Right lobe of liver (tissue), 6 donors: Measurements from ENCODE around the gene ZNF207. TPM values are rescaled to one million over a fixed set of nuclear protein-coding genes. Genes with fewer than 3 reads are reported as not detected.
A peak's percentile ranks its signal among the peaks of the same experiment; 100 is the strongest.
"Not testable (repeated sequence)": the region's sequence is repeated elsewhere in the genome, so short reads cannot be mapped to it uniquely, and the experiment has no call there.

Source experiments
- ATAC-seq, 4 donors: fragments of 200-7000 bp; cut with Tn5 transposase; one replicate each; pipeline ENCODE4 v1.9.1; 2020; ENCODE audit warnings: mild to moderate bottlenecking in 4 of 4, moderate library complexity in 4 of 4
- DNase-seq, 3 donors: peaks; one replicate each; pipeline ENCODE4 v3.0.0-alpha.2; 2020
- H3K27ac ChIP-seq, 3 donors: fragments of 200-600 bp; one replicate each; pipeline ENCODE4 v1.8.0; 2022
- H3K27me3 ChIP-seq, 2 donors: fragments of 200-600 bp; one replicate each; pipeline ENCODE4 v1.8.0; 2022
- H3K36me3 ChIP-seq, 4 donors: fragments of 200-600 bp; sonication (generic) in 1 of 4; one replicate each; pipeline versions ENCODE4 v1.5.1 to v1.8.0; 2017 to 2022; ENCODE audit warnings: control low read depth in 1 of 4
- H3K4me1 ChIP-seq, 4 donors: fragments of 200-600 bp; sonication (generic) in 1 of 4; one replicate each; pipeline versions ENCODE4 v1.5.1 to v1.8.0; 2017 to 2022; ENCODE audit warnings: control low read depth in 1 of 4
- H3K4me3 ChIP-seq, 3 donors: fragments of 200-600 bp; one replicate each; pipeline ENCODE4 v1.8.0; 2022
- H3K9me3 ChIP-seq, 4 donors: fragments of 200-600 bp; sonication (generic) in 1 of 4; one replicate each; pipeline versions ENCODE4 v1.5.1 to v1.8.0; 2017 to 2022; ENCODE audit warnings: control low read depth in 1 of 4
- CTCF ChIP-seq, 4 donors: fragments of 200-600 bp in 3 of 4; fragments of 450-650 bp in 1 of 4; IDR thresholded peaks; one replicate each; pipeline versions ENCODE4 v1.5.1 to v1.8.0; 2016 to 2022; ENCODE audit warnings: antibody characterized with exemption in 4 of 4, mild to moderate bottlenecking in 2 of 4
- POLR2A ChIP-seq: fragments of 450-650 bp; IDR thresholded peaks from one replicate; pipeline ENCODE4 v1.6.1; 2017; ENCODE audit warnings: antibody characterized with exemption, mild to moderate bottlenecking
- WGBS: methylation state at CpG from one replicate; pipeline ENCODE4 v1.1.6; 2018; ENCODE audit warnings: low coverage, low lambda C conversion rate; ENCODE audit not compliant: insufficient coverage; ENCODE audit errors: missing lambda C conversion rate; 5-methylcytosine and 5-hydroxymethylcytosine counted together
- intact Hi-C, 2 donors: fragments of 100-400 bp; cut with DNase I; formaldehyde crosslinking; loops; one replicate each; pipeline versions ENCODE4 v1.11.2 to v1.14.1; 2022
- microRNA counts: library from miRNA; unstranded; fragments of <30 nt; microRNA quantifications from one replicate; lab custom pipeline; 2016
- microRNA-seq, 2 donors: library from miRNA; unstranded; fragments of <30 nt; microRNA quantifications; one replicate each; pipeline ENCODE4, GENCODE V29; 2019 to 2020
- small RNA-seq, 2 experiments: library from RNA; depleted of rRNA; stranded (forward); fragments of <200 nt; gene quantifications; one replicate each; pipeline ENCODE3, GENCODE V24; 2016
- total RNA-seq, 6 experiments: library from RNA; depleted of rRNA in 2 of 6; stranded (reverse); fragments of >200 nt in 2 of 6; fragmentation: NEBNext Ultra II Directional in 3 of 6; extraction: Animal tissue kit (Norgen Biotek cat#: 25700) in 3 of 6; gene quantifications; one replicate each; pipeline versions ENCODE4 v1.1.0 to v1.2.4, GENCODE V29; 2016 to 2023
- donor health status: DM: no; HTN: yes; CAD: no.
- donor health status: DM: no; HTN: no; CAD: no.
- donor health status: DM: no; HTN: no; CAD: no.
- donor health status: DM: no; HTN: yes; CAD: no.
- donor health status: DM: no; HTN: yes; CAD: no.

ZNF207 gene
- total RNA-seq, 6 experiments from 2014 or later = 48.0 to 91.1 (median 68.7) TPM

GRCh38 chr17:32396343-32396742 lies 46.4 kb downstream of the ZNF207 start:
- DNase-seq (no peak), ATAC-seq (peak in 2 of 4 donors; percentile 21 to 57)
- Histone ChIP-seq H3K36me3 (peaks cover 0 to 2% (median 0%) of the 10 kb centered on the region in 4 donors), H3K27ac (no peak overlapping the region), H3K27me3 (no peaks in the 10 kb centered on the region), H3K4me1 (no peaks in the 10 kb centered on the region), H3K9me3 (no peaks in the 10 kb centered on the region), H3K4me3 (no peak overlapping the region)
- 40% methylated on average over 1 of the region's 5 CpGs for WGBS
- no peak for TF ChIP-seq CTCF (IDR thresholded peaks at IDR 0.05)
- TF ChIP-seq POLR2A = no peak
- intact Hi-C loops = no loop called here

GRCh38 chr17:32398946-32399345 lies 49.0 kb downstream of the ZNF207 start:
- no peak for ATAC-seq
- peaks cover 0 to 2% (median 0%) of the 10 kb centered on the region in 4 donors for H3K36me3 ChIP-seq
- no peak overlapping the region for H3K27ac ChIP-seq
- TF ChIP-seq CTCF (IDR thresholded peaks at IDR 0.05) = no peak
- no peak for TF ChIP-seq POLR2A
- H3K27me3 ChIP-seq = no peaks in the 10 kb centered on the region
- no peak for DNase-seq
- H3K4me3 ChIP-seq = no peak overlapping the region
- H3K9me3 ChIP-seq = no peaks in the 10 kb centered on the region
- no peaks in the 10 kb centered on the region for H3K4me1 ChIP-seq
- intact Hi-C loops = no loop called here

GRCh38 chr17:32410085-32410484 lies 60.1 kb downstream of the ZNF207 start:
- ATAC-seq, H3K9me3 ChIP-seq, H3K4me3 ChIP-seq, H3K27ac ChIP-seq, H3K36me3 ChIP-seq, intact Hi-C loops, DNase-seq, H3K27me3 ChIP-seq, H3K4me1 ChIP-seq: not testable (repeated sequence)
- WGBS = 97% methylated on average over 3 of the region's 3 CpGs

GRCh38 chr17:32426894-32427293 lies 76.9 kb downstream of the ZNF207 start:
- Histone ChIP-seq H3K27me3 (no peaks in the 10 kb centered on the region), H3K9me3 (no peaks in the 10 kb centered on the region), H3K27ac (no peak overlapping the region), H3K4me1 (no peaks in the 10 kb centered on the region), H3K4me3 (no peak overlapping the region), H3K36me3 (no peaks in the 10 kb centered on the region)
- intact Hi-C loops = no loop called here
- no peak for DNase-seq
- WGBS = 68% methylated on average over 4 of the region's 4 CpGs
- TF ChIP-seq CTCF (IDR thresholded peaks at IDR 0.05) (no peak), POLR2A (no peak)
- no peak for ATAC-seq

- no peaks in the 10 kb centered on the region for H3K4me1 ChIP-seq
- H3K27ac ChIP-seq = no peak overlapping the region
- no peak for ATAC-seq
- intact Hi-C loops = no loop called here
- DNase-seq = no peak
- H3K9me3 ChIP-seq = no peaks in the 10 kb centered on the region
- no peaks in the 10 kb centered on the region for H3K27me3 ChIP-seq
- WGBS = no CpG with 5 or more reads among the region's 2 CpGs
- TF ChIP-seq CTCF (IDR thresholded peaks at IDR 0.05) = no peak
- no peak for TF ChIP-seq POLR2A
- no peaks in the 10 kb centered on the region for H3K36me3 ChIP-seq
- H3K4me3 ChIP-seq = no peak overlapping the region
These were observed 79.6 kb downstream of the ZNF207 start for GRCh38 chr17:32429598-32429997.

MicroRNA genes within 50 kb of the gene (microRNA counts, 767-probe panel; counts per million panel counts)
- 237 counts per million for microRNA hsa-miR-632 (lab: Ali Mortazavi, UCI)

Small RNA genes lying within 50 kb of the gene (microRNA-seq; reads per million reads assigned to microRNA genes)
- gene MIR632 = 0 to 0.29 reads per million in 2 donors

Small RNA genes lying within 50 kb of the gene (small RNA-seq; reads per million reads assigned to genes)
- 0 reads per million in 2 experiments for gene AC005899.6

Other genes with a start within 250 kb of the ZNF207 start
- 10 to 100 TPM; 12.0 to 24.5 (median 14.2) TPM for gene RHOT1, start 207.7 kb upstream of the ZNF207 start, total RNA-seq
- gene RHBDL3, start 84.3 kb upstream of the ZNF207 start, total RNA-seq = under 1 TPM in 2 of 6 experiments, not detected in 4; 0.04 to 0.09 TPM
- gene C17orf75, start 8.0 kb upstream of the ZNF207 start, total RNA-seq = 1 to 10 TPM; 7.1 to 8.9 (median 7.3) TPM
- 10 to 100 TPM; 45.7 to 61.3 (median 51.6) TPM for gene PSMD11, start 94.4 kb downstream of the ZNF207 start, total RNA-seq
- gene CDK5R1, start 136.8 kb downstream of the ZNF207 start, total RNA-seq = under 1 TPM; 0.37 to 0.90 (median 0.48) TPM